HG03097 (cell line): ENCODE results near the gene RETREG2.
A peak's percentile ranks its signal among the peaks of the same experiment; 100 is the strongest.

Experiments
- ATAC-seq: cut with Tn5 transposase; IDR thresholded peaks from one replicate; pipeline ENCODE4 v1.9.1; 2021; ENCODE audit not compliant: unreplicated experiment, low FRiP score

The RETREG2 gene

GRCh38 chr2:219213486-219214071, 35.5 kb downstream of the RETREG2 start:
- ATAC-seq, result no peak

DNA sequence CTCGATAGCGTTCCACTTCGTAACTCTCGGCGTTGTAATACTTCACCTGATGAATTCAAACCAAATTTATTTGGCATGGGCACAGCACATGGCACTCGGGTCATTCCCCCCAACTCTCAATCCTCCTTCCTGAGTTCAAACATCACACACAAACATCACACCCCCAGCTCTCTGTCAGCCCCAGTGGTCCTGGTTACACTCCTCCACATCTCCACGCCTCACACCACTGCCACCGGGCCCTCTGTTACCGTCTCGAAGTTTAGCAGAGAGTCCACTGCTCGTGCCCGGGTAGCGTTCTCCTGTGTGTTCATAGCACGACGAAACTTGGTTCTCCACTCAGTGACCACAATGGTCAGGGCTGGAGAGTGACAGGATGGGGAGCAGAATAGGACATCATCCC, 36.1 kb downstream of the RETREG2 start:
- no peak for ATAC-seq

GRCh38 chr2:219214786-219215185, 36.7 kb downstream of the RETREG2 start:
- ATAC-seq, result no peak

DNA sequence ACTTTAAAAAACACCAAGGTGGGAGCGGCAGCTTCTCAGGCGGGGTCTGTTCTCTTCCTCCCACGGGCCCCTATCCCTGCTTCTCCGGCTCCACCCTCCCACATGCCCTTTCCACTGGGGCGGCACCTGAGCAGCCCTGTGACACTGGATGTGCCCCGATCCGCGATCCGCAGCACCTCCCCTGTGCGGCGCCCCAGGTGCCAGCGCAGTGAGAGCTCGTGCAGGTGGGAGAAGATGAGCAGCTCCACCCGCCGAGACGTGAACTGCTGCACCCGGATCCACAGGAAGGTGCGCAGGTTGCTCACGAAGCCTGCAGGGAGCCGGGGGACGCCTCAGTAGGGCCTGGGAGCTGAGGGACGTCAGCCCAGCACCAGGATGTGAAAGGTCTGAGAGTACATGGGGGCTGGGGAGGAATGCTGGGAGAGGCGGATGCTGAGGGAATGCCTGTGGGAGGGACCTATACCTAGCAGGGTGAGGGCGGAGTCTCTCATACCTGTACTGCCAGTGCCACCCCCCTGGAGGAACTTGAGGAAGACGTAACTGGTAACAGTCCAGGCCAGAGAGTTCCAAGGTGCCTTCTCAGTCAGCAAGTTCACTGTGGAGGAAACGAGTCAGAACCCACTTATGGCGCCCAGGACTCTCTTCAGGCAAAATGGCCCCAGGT, 37.9 kb downstream of the RETREG2 start:
- ATAC-seq, result no peak

GRCh38 chr2:219216535-219216915, 38.5 kb downstream of the RETREG2 start:
- ATAC-seq, result no peak

DNA sequence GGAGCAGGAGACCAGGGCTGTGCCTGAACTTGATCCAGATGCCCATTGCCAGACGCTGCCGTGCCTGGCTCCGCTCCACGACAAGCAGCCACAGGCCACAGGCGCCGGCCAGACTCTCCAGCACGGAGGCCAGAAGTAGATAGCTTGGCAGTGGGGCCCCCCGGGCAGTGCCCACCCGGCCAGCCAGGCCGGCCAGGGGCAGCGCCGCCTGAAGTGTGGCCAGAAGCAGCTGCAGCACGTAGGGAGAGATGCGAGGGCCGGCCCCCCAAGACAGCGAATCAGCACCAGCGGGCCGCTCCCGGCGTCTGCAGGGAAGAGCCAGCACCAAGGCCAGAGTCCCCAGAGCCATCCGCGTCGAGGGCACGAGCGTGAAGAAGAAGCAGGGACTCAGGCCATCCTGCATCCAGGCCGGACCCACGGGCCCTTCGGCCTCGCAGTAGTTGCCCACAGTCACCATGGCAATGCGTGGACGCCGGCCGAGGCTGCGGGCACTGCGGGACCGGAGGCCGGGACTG, 40.2 kb downstream of the RETREG2 start:
- ATAC-seq, result peak; percentile 5

- ATAC-seq, result peak; percentile 50
Measured at GRCh38 chr2:219218732-219219701, 40.9 kb downstream of the RETREG2 start, which contains the start of gene ABCB6. ABCB6 (minus strand) TSS chr2:219218958; CDS start chr2:219218673, 285 bp downstream.

DNA sequence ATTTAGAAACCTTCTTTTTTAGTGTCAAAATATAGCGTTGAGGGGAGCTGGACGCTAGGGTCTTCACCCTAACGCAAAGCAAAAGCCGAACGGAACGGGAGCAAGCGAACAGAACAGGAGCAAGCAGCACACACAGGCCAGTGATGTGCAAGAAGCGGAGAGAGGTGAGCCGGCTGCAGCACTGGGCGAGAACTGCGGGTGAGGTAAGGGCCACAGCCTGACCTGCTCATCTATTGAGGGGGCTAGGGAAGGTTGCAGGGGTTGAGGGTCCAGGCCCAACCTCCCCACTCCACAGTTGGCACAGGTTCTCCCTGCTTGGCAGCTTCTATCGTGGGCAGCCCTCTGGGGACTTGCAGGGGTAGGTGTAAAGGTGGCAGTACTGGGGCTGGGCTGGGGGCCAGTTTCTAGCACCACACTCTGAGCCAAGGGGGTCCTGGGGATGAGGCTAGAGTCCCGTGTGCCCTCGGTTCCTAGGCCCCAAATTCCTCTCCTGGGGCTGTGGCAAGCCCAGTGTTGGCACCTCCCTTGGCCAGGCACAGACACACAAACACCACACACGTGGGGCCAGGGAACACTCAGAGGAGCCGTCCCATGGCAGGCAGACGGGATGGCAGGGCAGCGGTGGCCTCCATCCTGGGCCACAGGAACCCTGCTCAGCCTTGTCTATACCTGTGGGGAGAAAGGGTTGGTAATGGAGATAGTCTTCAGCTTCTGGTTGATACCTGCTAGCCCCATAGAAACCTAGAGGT, 41.9 kb downstream of the RETREG2 start:
- no peak for ATAC-seq

DNA sequence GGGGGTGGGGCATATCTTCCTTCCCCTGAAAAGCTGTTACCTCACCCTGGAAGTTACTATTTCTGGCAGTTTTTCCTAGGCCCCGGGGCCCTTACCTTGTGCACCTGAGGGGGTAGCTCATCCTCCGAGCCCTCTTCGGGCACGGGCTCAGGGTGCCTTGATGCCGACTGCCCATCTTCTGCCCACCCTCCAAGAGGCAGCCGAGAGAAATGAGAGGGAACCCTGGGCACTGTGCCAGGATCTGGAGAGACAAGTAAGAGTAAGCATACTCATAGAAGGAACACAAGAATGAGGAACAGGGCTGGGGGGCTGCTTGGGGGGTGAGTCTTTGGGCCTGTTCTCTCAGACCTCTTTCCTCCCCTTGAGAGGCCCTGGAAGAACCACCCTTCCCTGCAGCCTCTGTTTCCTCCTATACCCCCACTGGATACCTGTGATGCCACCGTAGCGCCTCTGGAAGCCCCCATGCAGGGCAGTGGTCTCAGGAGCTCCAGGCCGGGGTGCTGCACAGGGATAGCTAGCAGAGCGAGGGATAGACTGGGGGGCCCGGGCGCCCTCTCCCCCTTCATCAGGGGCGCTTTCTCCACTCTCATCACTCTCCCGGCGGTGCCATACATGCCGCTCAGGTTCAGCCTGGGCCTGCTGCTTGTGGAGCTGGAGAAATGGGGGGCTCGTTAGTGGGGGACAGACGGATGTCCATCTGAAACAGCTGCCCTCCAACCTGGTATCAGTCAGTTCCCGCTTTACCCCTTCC, 42.8 kb downstream of the RETREG2 start:
- no peak for ATAC-seq

GRCh38 chr2:219221957-219222518, 44.0 kb downstream of the RETREG2 start:
- ATAC-seq, result no peak

DNA sequence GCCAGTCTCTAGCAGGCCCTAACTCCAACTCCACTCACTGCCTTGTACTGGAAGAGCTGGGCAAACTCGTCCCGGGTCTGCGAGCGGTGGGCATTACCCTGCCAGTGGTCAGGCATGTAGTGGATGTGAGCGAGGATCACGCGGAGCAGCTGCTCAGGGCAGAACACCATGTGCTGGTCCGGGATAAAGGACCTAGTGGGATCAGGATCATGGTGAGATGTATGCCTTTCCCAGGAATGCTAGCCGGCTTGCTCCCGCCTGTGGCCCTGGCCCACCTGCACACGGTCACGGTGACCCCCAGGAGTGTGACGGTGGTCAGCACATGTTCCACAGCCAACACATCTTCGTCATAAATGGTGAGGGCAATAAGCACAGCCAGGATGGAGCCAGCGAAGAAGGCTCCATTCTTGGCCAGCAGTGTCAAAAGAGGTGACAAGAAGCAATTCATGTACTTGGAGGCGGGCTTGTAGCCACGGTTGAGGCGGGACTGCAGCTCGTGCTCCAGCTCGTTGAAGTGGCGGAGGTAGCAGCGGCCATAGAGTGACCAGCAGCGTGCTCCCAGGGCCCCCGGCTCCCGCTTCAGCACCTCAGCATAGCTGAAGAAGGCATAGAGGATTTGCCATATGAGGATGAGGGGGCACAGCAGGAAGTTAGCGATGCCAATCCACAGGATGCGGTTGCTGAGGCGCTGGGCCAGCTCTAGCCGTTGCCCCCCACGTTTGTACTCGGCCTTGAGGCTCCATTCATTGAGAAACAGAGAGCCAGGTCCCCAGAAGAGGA, 45.9 kb downstream of the RETREG2 start:
- ATAC-seq, result no peak

GRCh38 chr2:219225350-219225749, 47.3 kb downstream of the RETREG2 start:
- ATAC-seq, result no peak

GRCh38 chr2:219228041-219228910, 50.2 kb downstream of the RETREG2 start:
- ATAC-seq, result no peak

DNA sequence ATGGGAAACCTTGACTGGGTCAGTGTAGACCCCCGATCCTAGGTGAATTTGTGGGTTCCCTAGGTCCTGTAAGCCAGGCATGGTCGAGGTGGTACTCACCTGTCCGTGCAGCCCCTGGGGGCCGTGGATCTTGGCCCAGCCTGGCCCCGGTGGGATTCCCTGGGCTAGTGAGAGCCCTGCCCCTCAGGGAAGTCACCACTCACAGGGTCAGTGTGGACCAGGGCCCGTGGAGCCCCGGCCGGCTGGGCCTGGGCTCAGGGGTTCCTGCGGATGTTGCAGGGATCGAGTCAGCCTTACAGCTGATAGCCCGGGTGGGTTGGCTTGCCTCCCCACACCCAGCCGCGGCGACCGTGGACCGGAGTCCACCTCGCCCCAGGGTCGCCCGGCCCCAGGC, 50.8 kb downstream of the RETREG2 start:
- peak; percentile 4 for ATAC-seq

- ATAC-seq, result peak; percentile 82
Measured at GRCh38 chr2:219229305-219230058, 51.4 kb downstream of the RETREG2 start, which contains the start of the genes ANKZF1 and ATG9A. ANKZF1 (plus strand) TSS chr2:219229806; CDS start chr2:219230258, 452 bp downstream. ATG9A (minus strand) TSS chr2:219229636; CDS start chr2:219228024, 1,612 bp downstream.

DNA sequence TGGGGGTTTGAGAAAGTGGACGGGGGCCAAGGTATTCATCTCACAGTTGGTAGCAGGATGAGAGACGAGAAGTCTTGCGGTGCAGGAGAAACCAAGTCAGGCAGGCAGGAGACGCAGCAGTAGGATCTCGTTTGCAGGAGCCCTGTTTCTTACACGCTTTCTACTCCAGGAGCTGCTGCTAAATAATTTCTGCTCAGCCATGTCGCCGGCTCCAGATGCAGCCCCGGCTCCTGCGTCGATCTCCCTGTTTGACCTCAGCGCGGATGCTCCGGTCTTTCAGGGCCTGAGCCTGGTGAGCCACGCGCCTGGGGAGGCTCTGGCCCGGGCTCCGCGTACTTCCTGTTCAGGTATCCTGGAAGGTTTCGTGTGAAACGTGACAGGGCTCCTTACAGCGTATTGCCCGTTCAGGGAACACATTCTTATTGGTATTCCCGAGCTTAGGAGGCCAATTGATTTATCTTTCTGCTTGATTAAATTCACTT, 52.0 kb downstream of the RETREG2 start:
- peak; percentile 17 for ATAC-seq

DNA sequence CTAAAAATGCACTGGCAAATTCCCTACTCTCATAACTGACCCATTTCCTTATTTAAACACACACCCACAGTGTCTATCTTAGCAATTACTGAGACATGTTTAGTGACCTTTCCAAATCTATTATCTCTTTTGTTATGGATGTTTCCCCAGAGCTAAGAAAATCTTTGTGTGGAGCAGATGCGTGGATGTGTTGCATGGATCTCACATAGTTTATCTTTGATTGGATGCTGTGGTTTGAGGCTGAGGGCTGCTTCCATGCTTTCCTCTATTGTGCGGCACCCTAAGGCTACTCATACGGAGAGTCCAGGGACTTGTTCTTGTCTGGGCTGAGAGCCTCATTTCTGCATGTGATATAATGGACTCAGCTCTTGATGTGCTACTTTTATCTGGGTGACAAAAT, 56.3 kb downstream of the RETREG2 start:
- no peak for ATAC-seq
